SH-SY5Y (cell line): ENCODE measurements around the gene CFAP65.

ENCODE experiments used
- GATA2 ChIP-seq: IDR thresholded peaks from 2 replicates; pipeline ENCODE4 v1.6.1; 2011; ENCODE audit warnings: mild to moderate bottlenecking, low read depth, low read length
- GATA3 ChIP-seq: IDR thresholded peaks from 2 replicates; pipeline ENCODE4 v1.6.1; 2011; ENCODE audit warnings: low read depth, mild to moderate bottlenecking, low read length, moderate library complexity

- TF ChIP-seq GATA3 = no peak
- no peak for TF ChIP-seq GATA2
Measured at GRCh38 chr2:219042750-219043149, 1.4 kb upstream of the CFAP65 start.
